Rectal smooth muscle tissue (tissue), 1 donor: ENCODE measurements around the gene GSG1L.

Experiments
- H3K27ac ChIP-seq: one replicate; pipeline ENCODE4 v1.7.0; 2013; ENCODE audit warnings: low read depth, low read length, inconsistent platforms
- H3K27me3 ChIP-seq: one replicate; pipeline ENCODE4 v1.7.0; 2013; ENCODE audit warnings: low read length; ENCODE audit not compliant: control insufficient read depth, insufficient read depth
- H3K36me3 ChIP-seq: one replicate; pipeline ENCODE4 v1.7.0; 2013; ENCODE audit warnings: low read length; ENCODE audit not compliant: control insufficient read depth, insufficient read depth
- H3K4me1 ChIP-seq: one replicate; pipeline ENCODE4 v1.7.0; 2013; ENCODE audit warnings: low read length; ENCODE audit not compliant: control insufficient read depth, insufficient read depth
- H3K4me3 ChIP-seq: one replicate; pipeline ENCODE4 v1.7.0; 2013; ENCODE audit warnings: low read length
- H3K9ac ChIP-seq: one replicate; pipeline ENCODE4 v1.7.0; 2013; ENCODE audit warnings: low read length

GSG1L gene

GRCh38 chr16:28027055-28027454, 36.5 kb downstream of the GSG1L start:
- Histone ChIP-seq H3K4me3 (no peak overlapping the region), H3K9ac (no peak overlapping the region), H3K27ac (no peak overlapping the region), H3K27me3 (no peaks in the 10 kb centered on the region), H3K36me3 (no peaks in the 10 kb centered on the region), H3K4me1 (no peaks in the 10 kb centered on the region)

- H3K4me1 ChIP-seq = no peaks in the 10 kb centered on the region
- no peak overlapping the region for H3K27ac ChIP-seq
- no peaks in the 10 kb centered on the region for H3K36me3 ChIP-seq
- no peak overlapping the region for H3K4me3 ChIP-seq
- H3K27me3 ChIP-seq = no peaks in the 10 kb centered on the region
- no peak overlapping the region for H3K9ac ChIP-seq
Observed at GRCh38 chr16:28025631-28026030, 37.9 kb downstream of the GSG1L start.

GRCh38 chr16:28019218-28019617, 44.3 kb downstream of the GSG1L start:
- Histone ChIP-seq H3K4me3 (no peak overlapping the region), H3K9ac (no peak overlapping the region), H3K36me3 (no peaks in the 10 kb centered on the region), H3K4me1 (no peaks in the 10 kb centered on the region), H3K27me3 (no peaks in the 10 kb centered on the region), H3K27ac (no peak overlapping the region)

GRCh38 chr16:28014851-28015250, 48.7 kb downstream of the GSG1L start:
- Histone ChIP-seq H3K36me3 (no peaks in the 10 kb centered on the region), H3K4me3 (no peak overlapping the region), H3K27me3 (no peaks in the 10 kb centered on the region), H3K4me1 (no peaks in the 10 kb centered on the region), H3K27ac (no peak overlapping the region), H3K9ac (no peak overlapping the region)

GRCh38 chr16:28013878-28014277, 49.6 kb downstream of the GSG1L start:
- Histone ChIP-seq H3K36me3 (no peaks in the 10 kb centered on the region), H3K4me3 (no peak overlapping the region), H3K9ac (no peak overlapping the region), H3K4me1 (no peaks in the 10 kb centered on the region), H3K27me3 (no peaks in the 10 kb centered on the region), H3K27ac (no peak overlapping the region)

GRCh38 chr16:28013392-28013791, 50.1 kb downstream of the GSG1L start:
- Histone ChIP-seq H3K27ac (no peak overlapping the region), H3K36me3 (no peaks in the 10 kb centered on the region), H3K27me3 (no peaks in the 10 kb centered on the region), H3K4me1 (no peaks in the 10 kb centered on the region), H3K9ac (no peak overlapping the region), H3K4me3 (no peak overlapping the region)

- H3K9ac ChIP-seq = no peak overlapping the region
- no peak overlapping the region for H3K4me3 ChIP-seq
- no peaks in the 10 kb centered on the region for H3K27me3 ChIP-seq
- H3K4me1 ChIP-seq = no peaks in the 10 kb centered on the region
- no peaks in the 10 kb centered on the region for H3K36me3 ChIP-seq
- no peak overlapping the region for H3K27ac ChIP-seq
Observed at GRCh38 chr16:28011971-28012445, 51.5 kb downstream of the GSG1L start.

- H3K36me3 ChIP-seq = no peaks in the 10 kb centered on the region
- H3K27me3 ChIP-seq = no peaks in the 10 kb centered on the region
- no peak overlapping the region for H3K4me3 ChIP-seq
- H3K4me1 ChIP-seq = no peaks in the 10 kb centered on the region
- no peak overlapping the region for H3K9ac ChIP-seq
- H3K27ac ChIP-seq = no peak overlapping the region
Observed at GRCh38 chr16:28011223-28011622, 52.3 kb downstream of the GSG1L start.

GRCh38 chr16:28010671-28011070, 52.8 kb downstream of the GSG1L start:
- Histone ChIP-seq H3K4me3 (no peak overlapping the region), H3K27ac (no peak overlapping the region), H3K4me1 (no peaks in the 10 kb centered on the region), H3K9ac (no peak overlapping the region), H3K36me3 (no peaks in the 10 kb centered on the region), H3K27me3 (no peaks in the 10 kb centered on the region)

GRCh38 chr16:28009586-28010373, 53.7 kb downstream of the GSG1L start:
- Histone ChIP-seq H3K9ac (no peak overlapping the region), H3K4me3 (no peak overlapping the region), H3K27ac (no peak overlapping the region), H3K4me1 (no peaks in the 10 kb centered on the region), H3K27me3 (no peaks in the 10 kb centered on the region), H3K36me3 (no peaks in the 10 kb centered on the region)

GRCh38 chr16:28003923-28004322, 59.6 kb downstream of the GSG1L start:
- no peaks in the 10 kb centered on the region for H3K4me1 ChIP-seq
- H3K27ac ChIP-seq = no peak overlapping the region
- no peaks in the 10 kb centered on the region for H3K27me3 ChIP-seq
- H3K9ac ChIP-seq = no peak overlapping the region
- no peak overlapping the region for H3K4me3 ChIP-seq
- no peaks in the 10 kb centered on the region for H3K36me3 ChIP-seq

- Histone ChIP-seq H3K9ac (no peak overlapping the region), H3K27me3 (no peaks in the 10 kb centered on the region), H3K4me3 (no peak overlapping the region), H3K4me1 (no peaks in the 10 kb centered on the region), H3K27ac (no peak overlapping the region), H3K36me3 (no peaks in the 10 kb centered on the region)
Observed at GRCh38 chr16:28003021-28003865, 60.3 kb downstream of the GSG1L start.
